ENCODE data around the gene EBF4.

DNA sequence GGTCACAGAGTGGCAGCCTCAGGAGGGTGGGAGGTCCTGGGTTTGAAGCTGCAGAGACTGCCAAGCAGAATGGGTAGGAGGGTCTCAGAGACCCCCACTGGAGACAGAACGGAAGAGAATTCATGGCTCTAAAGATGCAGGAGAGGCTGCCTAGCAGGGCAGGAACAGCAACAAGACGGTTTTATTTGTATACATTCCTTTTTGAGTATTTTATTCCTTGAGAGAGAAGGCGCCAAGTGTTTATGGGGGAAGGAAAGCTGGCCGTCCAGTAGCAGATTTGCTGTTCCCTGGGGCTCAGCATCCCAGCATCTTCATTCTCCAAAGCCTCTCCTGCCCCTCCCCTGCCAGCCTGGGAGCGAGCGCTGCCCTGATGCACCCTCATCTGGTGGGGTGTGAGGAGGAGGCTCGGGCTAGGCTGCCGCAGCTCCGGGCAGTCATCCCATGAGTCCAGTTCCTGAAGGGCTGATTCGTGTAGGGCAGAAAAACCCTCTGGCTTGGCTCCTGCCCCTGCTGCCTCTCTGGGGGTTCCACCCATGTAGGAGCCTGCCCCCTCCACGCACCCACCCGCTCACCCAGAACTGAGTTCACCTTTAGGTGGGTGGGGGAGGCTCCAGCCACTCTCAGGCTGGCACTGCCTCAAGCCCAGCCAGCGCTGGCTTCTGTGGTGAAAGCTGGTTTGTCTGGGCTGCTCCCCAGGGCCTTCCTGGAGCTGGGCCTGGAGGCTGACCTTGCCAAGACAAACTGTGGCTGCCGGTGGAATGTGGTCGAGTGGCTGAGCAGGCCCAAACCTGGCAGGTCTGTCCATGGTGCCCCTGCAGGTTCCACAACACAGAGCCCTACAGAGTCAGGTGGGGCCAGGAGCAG, 75.4 kb downstream of the EBF4 start:
- no peak for TF ChIP-seq POLR2A (IDR thresholded peaks at IDR 0.05; ENCODE audit: low read length)
- no peak for TF ChIP-seq GATA1 (IDR thresholded peaks at IDR 0.05; ENCODE audit: low read depth, low read length)
